OCI-LY7 (cell line): Measurements from ENCODE around the gene GTPBP2. TPM values are rescaled to one million over a fixed set of nuclear protein-coding genes. Genes with fewer than 3 reads are reported as not detected.

ENCODE experiments used
- BruUV-seq: library from RNA; stranded (reverse); fragments of 400-500 nt; replicated peaks from 2 replicates; lab custom pipeline; 2021; lab: Mats Ljungman, UMichigan
- CTCF ChIA-PET: fragments of 300-600 bp; sonication (Branson Sonifier 250); formaldehyde crosslinking; loops from one replicate; lab custom pipeline; 2022; ENCODE audit warnings: antibody characterized with exemption; ENCODE audit not compliant: unreplicated experiment; lab: Charles Lee
- POLR2A ChIA-PET: fragments of 300-600 bp; sonication (Branson Sonifier 250); formaldehyde crosslinking; loops from one replicate; lab custom pipeline; 2022; ENCODE audit warnings: antibody characterized with exemption; lab: Charles Lee
- DNase-seq: peaks from one replicate; pipeline ENCODE4 v3.0.0-alpha.2; 2015; ENCODE audit warnings: low spot score
- H2AFZ ChIP-seq: fragments of 200-600 bp; sonication (generic), shearing (Covaris generic); 2 replicates; pipeline ENCODE4 v1.6.1; 2014; ENCODE audit warnings: mild to moderate bottlenecking, antibody characterized with exemption, low read length, moderate library complexity
- H3K27ac ChIP-seq: fragments of 200-600 bp; sonication (generic); 2 replicates; pipeline ENCODE4 v1.5.1; 2014; ENCODE audit warnings: mixed run types, low read depth, mild to moderate bottlenecking, moderate library complexity, low read length, inconsistent platforms; ENCODE audit not compliant: poor library complexity, severe bottlenecking
- H3K36me3 ChIP-seq: fragments of 200-600 bp; sonication (generic); 2 replicates; pipeline ENCODE4 v1.6.1; 2014; ENCODE audit warnings: mild to moderate bottlenecking, antibody characterized with exemption, low read length, moderate library complexity, mixed read lengths; ENCODE audit not compliant: insufficient read depth
- H3K4me1 ChIP-seq: fragments of 200-600 bp; sonication (generic); 2 replicates; pipeline ENCODE4 v1.5.1; 2014; ENCODE audit warnings: mild to moderate bottlenecking, low read length; ENCODE audit not compliant: insufficient read depth, poor library complexity, severe bottlenecking
- H3K4me2 ChIP-seq: fragments of 200-600 bp; sonication (generic); 2 replicates; pipeline ENCODE4 v1.6.1; 2014; ENCODE audit warnings: mild to moderate bottlenecking, low read length
- H3K4me3 ChIP-seq: fragments of 200-600 bp; sonication (generic); 2 replicates; pipeline ENCODE4 v1.5.1; 2014; ENCODE audit warnings: mild to moderate bottlenecking, low read depth, low read length; ENCODE audit not compliant: poor library complexity, severe bottlenecking
- H3K79me2 ChIP-seq: fragments of 200-600 bp; sonication (generic); 2 replicates; pipeline ENCODE4 v1.6.1; 2016; ENCODE audit warnings: low read depth, mild to moderate bottlenecking, low read length, moderate library complexity, mixed read lengths; ENCODE audit not compliant: insufficient read depth
- H3K9me2 ChIP-seq: fragments of 200-600 bp; sonication (generic); 2 replicates; pipeline ENCODE4 v1.6.1; 2016; ENCODE audit warnings: mild to moderate bottlenecking, low read length, mixed read lengths; ENCODE audit not compliant: insufficient read depth
- H3K9me3 ChIP-seq: fragments of 200-600 bp; sonication (generic); 2 replicates; pipeline ENCODE4 v1.6.1; 2014; ENCODE audit warnings: mild to moderate bottlenecking, mixed run types, low read length, mixed read lengths
- H4K20me1 ChIP-seq: fragments of 200-600 bp; sonication (generic); 2 replicates; pipeline ENCODE4 v1.6.1; 2014; ENCODE audit warnings: mild to moderate bottlenecking, antibody characterized with exemption, low read length, moderate library complexity, mixed read lengths; ENCODE audit not compliant: insufficient read depth
- EZH2phosphoT487 ChIP-seq: fragments of 200-600 bp; sonication (generic); IDR thresholded peaks from 2 replicates; pipeline ENCODE4 v1.6.1; 2018; ENCODE audit warnings: low read depth, borderline replicate concordance, mild to moderate bottlenecking, mixed run types, antibody characterized with exemption, low read length, moderate library complexity, mixed read lengths
- intact Hi-C: fragments of 100-400 bp; cut with micrococcal nuclease; formaldehyde crosslinking; loops from one replicate; pipeline ENCODE4 v1.10.0; 2022; ENCODE audit not compliant: unreplicated experiment
- total RNA-seq, 2 experiments: library from RNA; depleted of rRNA in 1 of 2; stranded (reverse); fragments of >200 nt in 1 of 2; shearing (Covaris generic) in 1 of 2; gene quantifications; 2 replicates each; pipeline ENCODE4 v1.2.3, GENCODE V29; 2014 to 2022
- TF ChIP-seq, protein P1 (sequence below): fragments of 200-600 bp; sonication (generic); conservative IDR thresholded peaks from 2 replicates; pipeline ENCODE4 v1.5.1; 2014; ENCODE audit warnings: mild to moderate bottlenecking, antibody characterized with exemption, low read length, moderate library complexity, mixed read lengths

The GTPBP2 gene
- total RNA-seq, 2 experiments from 2014 or later = 64.8 to 86.5 TPM

DNA sequence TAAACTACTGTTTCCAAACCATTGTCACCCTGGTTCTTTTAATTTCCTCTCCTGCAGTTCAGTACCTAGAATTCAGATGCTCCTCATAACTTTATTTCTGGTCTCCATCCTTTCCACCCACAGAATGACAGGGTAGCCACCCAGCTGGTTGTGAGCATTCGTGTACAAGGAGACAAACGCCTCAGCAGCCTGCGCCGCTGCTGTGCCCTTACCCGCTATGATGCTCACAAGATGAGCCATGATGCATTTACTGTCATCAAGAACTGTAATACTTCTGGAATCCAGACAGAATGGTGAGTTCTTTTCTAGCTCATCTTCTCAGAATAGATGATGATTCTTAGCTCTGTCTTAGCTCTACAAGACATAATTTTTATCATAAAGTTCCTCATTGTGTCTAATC, 18.6 kb downstream of the GTPBP2 start:
- no TSS peak for BruUV-seq

DNA sequence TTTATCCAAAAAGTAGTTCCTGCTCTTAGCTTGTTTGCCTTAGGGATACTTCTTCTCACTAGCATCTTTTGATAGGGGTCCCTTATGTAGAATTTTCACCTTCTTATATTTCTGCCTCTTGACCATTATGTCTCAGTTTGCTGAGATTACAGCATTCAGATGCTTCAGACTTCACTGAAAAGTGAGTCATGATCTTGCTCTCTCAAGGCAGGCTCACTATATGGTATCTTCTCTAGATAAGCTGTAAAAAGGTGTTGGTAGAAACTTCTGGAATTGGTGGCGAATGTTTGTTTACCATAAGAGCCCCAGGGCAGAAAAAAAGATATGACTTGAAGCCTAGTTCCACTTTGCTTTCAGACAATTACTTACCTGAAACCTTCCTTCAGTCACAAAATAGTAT, 19.7 kb downstream of the GTPBP2 start:
- no peak for TF ChIP-seq EZH2phosphoT487
- TF ChIP-seq, protein P1, sequence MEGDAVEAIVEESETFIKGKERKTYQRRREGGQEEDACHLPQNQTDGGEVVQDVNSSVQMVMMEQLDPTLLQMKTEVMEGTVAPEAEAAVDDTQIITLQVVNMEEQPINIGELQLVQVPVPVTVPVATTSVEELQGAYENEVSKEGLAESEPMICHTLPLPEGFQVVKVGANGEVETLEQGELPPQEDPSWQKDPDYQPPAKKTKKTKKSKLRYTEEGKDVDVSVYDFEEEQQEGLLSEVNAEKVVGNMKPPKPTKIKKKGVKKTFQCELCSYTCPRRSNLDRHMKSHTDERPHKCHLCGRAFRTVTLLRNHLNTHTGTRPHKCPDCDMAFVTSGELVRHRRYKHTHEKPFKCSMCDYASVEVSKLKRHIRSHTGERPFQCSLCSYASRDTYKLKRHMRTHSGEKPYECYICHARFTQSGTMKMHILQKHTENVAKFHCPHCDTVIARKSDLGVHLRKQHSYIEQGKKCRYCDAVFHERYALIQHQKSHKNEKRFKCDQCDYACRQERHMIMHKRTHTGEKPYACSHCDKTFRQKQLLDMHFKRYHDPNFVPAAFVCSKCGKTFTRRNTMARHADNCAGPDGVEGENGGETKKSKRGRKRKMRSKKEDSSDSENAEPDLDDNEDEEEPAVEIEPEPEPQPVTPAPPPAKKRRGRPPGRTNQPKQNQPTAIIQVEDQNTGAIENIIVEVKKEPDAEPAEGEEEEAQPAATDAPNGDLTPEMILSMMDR = no peak
- no peaks in the 10 kb centered on the region for H3K9me2 ChIP-seq
- BruUV-seq = no TSS peak
- no peaks in the 10 kb centered on the region for H3K79me2 ChIP-seq
- no peak overlapping the region for H3K4me3 ChIP-seq
- no peak overlapping the region for H3K27ac ChIP-seq
- H3K4me2 ChIP-seq = no peak overlapping the region
- peaks cover 11% of the 10 kb centered on the region for H3K4me1 ChIP-seq
- no peaks in the 10 kb centered on the region for H4K20me1 ChIP-seq
- peaks cover 98% of the 10 kb centered on the region for H3K36me3 ChIP-seq
- no peak for DNase-seq
- no peaks in the 10 kb centered on the region for H3K9me3 ChIP-seq
- POLR2A ChIA-PET = interaction anchor here (0.7 kb wide), 1 partner anchor 15 kb away, joined by 3 read pairs; no protein-coding TSS in a partner anchor
- intact Hi-C loops = loop anchor here (10.0 kb wide), 1 partner anchor 65 kb away; no protein-coding TSS in a partner anchor
- CTCF ChIA-PET = no interaction called here
- H2AFZ ChIP-seq = no peak overlapping the region

More for the DNA sequence above, 18.6 kb downstream of the GTPBP2 start:
- H3K27ac ChIP-seq = no peak overlapping the region
- no peaks in the 10 kb centered on the region for H3K9me3 ChIP-seq
- no peaks in the 10 kb centered on the region for H3K9me2 ChIP-seq
- H3K4me3 ChIP-seq = no peak overlapping the region
- peaks cover 11% of the 10 kb centered on the region for H3K4me1 ChIP-seq
- no peaks in the 10 kb centered on the region for H3K79me2 ChIP-seq
- H2AFZ ChIP-seq = no peak overlapping the region
- POLR2A ChIA-PET = interaction anchor here (0.9 to 1.1 kb wide), 2 partner anchors 13 to 16 kb away, joined by 3 to 5 read pairs; no protein-coding TSS in a partner anchor
- no peak overlapping the region for H3K4me2 ChIP-seq
- no peak for TF ChIP-seq EZH2phosphoT487
- TF ChIP-seq, protein P1 = no peak
- DNase-seq = no peak
- H3K36me3 ChIP-seq = peaks cover 98% of the 10 kb centered on the region
- no peaks in the 10 kb centered on the region for H4K20me1 ChIP-seq
- intact Hi-C loops = no loop called here
- CTCF ChIA-PET = no interaction called here

DNA sequence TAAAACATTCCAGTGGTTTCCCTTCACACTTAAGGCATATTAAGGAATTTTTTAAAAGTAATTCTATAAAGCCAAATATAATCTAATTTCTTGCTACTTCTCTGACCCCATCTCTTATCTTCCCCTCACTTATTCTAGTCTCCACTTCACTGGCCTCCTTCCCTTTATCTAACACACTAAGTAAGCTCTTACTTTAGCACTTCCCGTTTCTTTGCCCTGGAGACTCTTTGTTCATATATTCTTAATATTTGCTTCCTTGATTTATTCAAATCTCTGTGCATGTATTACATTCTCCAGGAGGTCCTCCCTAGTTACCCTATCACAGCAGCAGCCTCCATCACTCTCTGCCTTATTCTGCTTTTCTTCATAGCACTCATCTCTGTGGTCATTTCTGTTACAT, 20.3 kb downstream of the GTPBP2 start:
- Histone ChIP-seq H3K4me2 (peak overlapping the region; percentile 3; the same call in 1 of the 2 replicates), H3K27ac (no peak overlapping the region), H4K20me1 (no peaks in the 10 kb centered on the region), H2AFZ (no peak overlapping the region), H3K9me2 (no peaks in the 10 kb centered on the region), H3K36me3 (peaks cover 98% of the 10 kb centered on the region), H3K9me3 (no peaks in the 10 kb centered on the region), H3K79me2 (no peaks in the 10 kb centered on the region), H3K4me3 (no peak overlapping the region), H3K4me1 (peaks cover 11% of the 10 kb centered on the region)
- ChIA-PET CTCF (no interaction called here), POLR2A (no interaction called here)
- BruUV-seq = no TSS peak
- intact Hi-C loops = loop anchor here (10.0 kb wide), 1 partner anchor 64 kb away; no protein-coding TSS in a partner anchor
- DNase-seq = no peak
- TF ChIP-seq, protein P1 = no peak
- TF ChIP-seq EZH2phosphoT487 = no peak
